Measurements from ENCODE around the gene KHDC4.

DNA sequence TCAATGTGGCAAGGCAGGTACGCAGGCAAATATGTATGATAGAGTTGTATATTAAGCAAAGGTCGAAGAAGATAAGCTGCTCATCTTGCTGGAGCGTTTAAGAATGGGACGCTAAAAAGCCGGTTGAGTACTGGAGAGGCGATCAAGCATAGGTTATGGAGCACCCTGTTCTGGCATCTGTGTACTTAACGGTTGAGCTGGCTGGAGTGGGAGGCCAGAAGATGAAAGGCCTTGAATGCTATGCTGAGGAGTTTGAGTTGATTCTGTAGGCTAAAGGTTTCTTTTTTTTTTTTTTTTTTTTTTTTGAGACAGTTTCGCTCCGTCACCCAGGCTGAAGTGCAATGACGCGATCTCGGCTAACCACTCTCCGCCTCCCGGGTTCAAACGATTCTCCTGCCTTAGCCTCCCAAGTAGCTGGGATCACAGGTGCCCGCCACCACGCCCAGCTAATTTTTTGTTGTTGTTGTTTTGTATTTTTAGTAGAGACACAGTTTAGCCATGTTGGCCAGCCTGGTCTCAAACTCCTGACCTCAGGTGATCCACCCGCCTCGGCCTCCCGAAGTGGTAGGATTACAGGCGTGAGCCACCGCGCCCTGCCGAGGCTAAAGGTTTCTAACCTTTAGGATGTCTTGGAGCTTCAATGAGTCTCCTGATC lies 850 bp upstream of the KHDC4 start:
- TF ChIP-seq CTCF (conservative IDR thresholded peaks at IDR 0.05 in 1 of 2, IDR thresholded peaks at IDR 0.05 in 1 of 2; ENCODE audit: extremely low read depth in 1 of 2, insufficient read depth in 1 of 2, low read depth in 1 of 2, low read length in 2 of 2) (no peak), EZH2 (IDR thresholded peaks at IDR 0.05; ENCODE audit: borderline replicate concordance, low read length) (no peak)
